Measurements from ENCODE around the gene GBGT1.
"Not testable (repeated sequence)": the region's sequence is repeated elsewhere in the genome, so short reads cannot be mapped to it uniquely, and the experiment has no call there.

Gene GBGT1

GRCh38 chr9:133195029-133195428 lies 31.3 kb upstream of the GBGT1 start:
- no peak for DNase-seq (ENCODE audit: low read depth in 2 of 2)

GRCh38 chr9:133194597-133194996 lies 30.9 kb upstream of the GBGT1 start:
- no peak for DNase-seq (ENCODE audit: low read depth in 2 of 2)

DNA sequence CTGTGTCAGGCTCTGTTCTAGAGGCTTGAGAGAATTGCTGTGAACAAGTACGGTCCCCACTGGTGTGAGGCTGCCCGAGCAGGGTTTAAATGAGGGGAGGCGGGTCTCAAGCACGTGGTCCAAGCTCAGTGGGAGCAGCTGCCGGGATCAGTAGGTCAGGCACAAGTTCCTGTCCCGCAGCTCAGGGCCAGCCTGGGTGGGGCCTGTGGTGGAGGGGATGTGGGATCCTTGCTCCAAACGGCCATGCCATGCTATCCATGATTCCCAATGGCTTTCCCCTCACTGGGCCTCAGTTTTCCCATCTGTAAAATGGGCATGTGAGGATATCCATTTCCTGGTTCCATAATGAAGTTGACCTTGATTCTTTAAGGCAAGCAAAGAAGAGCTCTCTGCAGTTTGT lies 28.3 kb upstream of the GBGT1 start:
- DNase-seq (ENCODE audit: low read depth in 2 of 2), result no peak

GRCh38 chr9:133189826-133190225 lies 26.1 kb upstream of the GBGT1 start:
- no peak for DNase-seq (ENCODE audit: low read depth in 2 of 2)

- no peak for DNase-seq (ENCODE audit: low read depth in 2 of 2)
Observed at GRCh38 chr9:133188843-133189180, 25.1 kb upstream of the GBGT1 start.

DNA sequence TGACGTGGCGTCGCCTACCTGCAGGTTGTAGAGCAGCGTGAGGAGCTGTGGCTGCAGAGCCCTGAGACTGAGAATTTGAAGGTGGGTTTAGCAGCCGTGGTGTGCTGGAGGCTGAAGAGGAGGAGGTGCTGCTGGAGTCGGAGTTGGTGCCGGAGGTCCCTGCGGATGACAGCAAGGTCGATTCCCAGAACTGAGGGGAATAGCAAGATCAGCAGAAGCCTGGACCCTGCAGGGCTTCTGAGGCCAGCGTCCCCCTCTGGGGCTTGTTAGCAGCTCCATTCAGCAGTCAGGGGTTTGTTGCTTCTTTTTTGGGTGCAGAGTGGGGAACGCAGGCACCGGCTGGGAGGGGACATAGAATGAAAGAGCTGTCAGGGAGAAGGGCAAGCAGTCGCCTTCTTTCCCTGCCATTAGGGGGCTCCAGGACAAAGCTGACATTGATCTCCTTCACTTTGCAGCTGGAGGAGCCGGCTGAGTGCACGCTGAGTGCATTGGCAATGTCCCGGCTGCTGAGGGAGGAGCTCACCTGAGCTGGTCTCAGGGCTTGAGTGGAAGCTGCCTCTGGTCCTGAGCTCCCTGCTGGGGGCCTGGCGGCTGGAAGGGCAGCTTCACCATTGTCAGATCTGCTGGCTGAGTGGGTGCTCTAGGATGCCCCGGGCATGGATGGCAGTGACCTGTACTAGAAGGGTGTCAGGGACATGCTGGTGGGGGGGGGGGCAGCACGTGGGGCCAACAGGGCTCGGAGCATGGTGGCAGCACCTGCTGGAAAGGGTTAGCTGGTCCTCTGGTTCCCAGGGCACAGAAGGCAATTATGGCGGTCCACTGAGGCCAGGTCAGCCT lies 24.5 kb upstream of the GBGT1 start:
- no peak for DNase-seq (ENCODE audit: low read depth in 2 of 2)

- DNase-seq (ENCODE audit: low read depth in 2 of 2), result no peak
Observed at GRCh38 chr9:133187561-133188005, 23.9 kb upstream of the GBGT1 start.

GRCh38 chr9:133186736-133187135 lies 23.0 kb upstream of the GBGT1 start:
- DNase-seq (ENCODE audit: low read depth in 2 of 2), result no peak

DNA sequence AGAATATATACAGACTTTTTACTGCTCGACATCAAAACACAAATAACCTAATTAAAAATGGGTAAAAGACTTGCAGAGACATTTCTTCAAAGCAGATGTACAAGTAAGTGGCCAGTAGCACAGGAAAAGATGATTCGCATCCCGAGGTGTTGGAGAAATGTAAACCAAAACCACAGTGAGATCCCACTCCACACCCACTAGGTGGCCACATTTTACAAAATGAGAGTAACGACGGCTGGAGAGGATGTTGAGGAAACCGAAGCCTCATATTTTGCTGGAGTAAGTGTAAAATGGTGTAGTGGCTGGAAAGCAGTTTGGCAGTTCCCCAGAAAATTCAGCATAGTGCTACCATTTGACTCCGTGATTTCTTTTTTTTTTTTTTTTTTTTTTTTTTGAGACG lies 21.3 kb upstream of the GBGT1 start:
- peak in 1 of 2 donors; percentile 19 for DNase-seq (ENCODE audit: low read depth in 2 of 2)

DNA sequence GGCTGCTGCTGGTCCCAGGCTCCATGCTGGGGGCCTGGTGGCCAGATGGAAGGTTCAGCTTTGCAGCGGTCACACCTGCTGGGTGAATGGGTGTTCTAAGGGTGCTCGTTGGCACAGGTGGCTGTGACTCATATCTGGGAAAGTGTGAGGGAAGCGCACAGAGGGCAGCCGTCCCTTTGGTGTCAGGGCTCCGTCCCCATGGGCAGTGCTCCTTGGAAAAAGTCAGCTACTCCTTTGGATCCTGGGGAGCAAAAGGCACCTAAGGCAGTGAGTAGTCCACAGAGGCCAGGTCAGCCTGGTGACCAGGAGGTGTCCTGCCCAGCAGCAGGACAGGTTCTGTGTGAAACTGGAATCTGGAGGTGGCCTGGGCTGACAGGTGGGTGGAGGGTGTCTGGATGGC lies 18.4 kb upstream of the GBGT1 start:
- no peak for DNase-seq (ENCODE audit: low read depth in 2 of 2)

DNA sequence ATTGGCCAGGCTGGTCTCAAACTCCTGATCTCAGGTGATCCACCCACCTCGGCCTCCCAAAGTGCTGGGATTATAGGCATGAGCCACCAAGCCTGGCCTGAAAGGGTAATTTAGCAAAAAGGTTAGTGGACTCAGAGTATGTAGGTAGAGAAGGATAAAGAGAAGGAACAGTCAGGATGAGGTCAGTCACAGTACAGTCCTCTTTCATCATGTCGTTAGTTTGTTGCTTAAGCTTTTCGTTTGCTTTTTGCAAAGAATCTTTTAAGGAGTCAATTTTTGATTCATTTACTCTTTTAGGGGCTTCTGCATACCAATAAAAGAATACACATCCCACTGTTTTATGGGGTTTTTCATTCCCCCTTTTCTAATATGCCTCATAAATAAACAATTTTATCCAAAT lies 17.8 kb upstream of the GBGT1 start:
- DNase-seq (ENCODE audit: low read depth in 2 of 2), result no peak

DNA sequence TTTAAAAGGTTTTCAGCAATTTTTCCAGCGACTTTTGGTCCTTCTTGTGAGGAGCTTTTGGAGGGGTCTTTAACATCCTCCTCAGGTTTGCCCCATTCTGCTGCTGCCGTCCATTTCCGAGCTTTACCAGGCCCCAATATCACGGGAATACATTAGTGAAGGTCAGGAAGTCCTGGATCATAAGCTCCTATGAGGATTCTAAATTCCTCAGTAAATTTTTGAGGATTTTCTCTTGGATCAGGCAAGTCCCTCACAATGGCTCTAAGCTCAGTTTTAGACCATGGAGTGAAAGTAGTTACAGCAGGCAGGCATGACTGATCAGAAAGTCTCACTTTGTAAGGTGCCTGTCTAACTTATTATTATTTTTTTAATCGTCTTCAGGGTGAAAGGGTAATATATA lies 17.2 kb upstream of the GBGT1 start:
- no peak for DNase-seq (ENCODE audit: low read depth in 2 of 2)

GRCh38 chr9:133173056-133173455 lies 9.3 kb upstream of the GBGT1 start:
- DNase-seq (ENCODE audit: low read depth in 2 of 2), result no peak

DNA sequence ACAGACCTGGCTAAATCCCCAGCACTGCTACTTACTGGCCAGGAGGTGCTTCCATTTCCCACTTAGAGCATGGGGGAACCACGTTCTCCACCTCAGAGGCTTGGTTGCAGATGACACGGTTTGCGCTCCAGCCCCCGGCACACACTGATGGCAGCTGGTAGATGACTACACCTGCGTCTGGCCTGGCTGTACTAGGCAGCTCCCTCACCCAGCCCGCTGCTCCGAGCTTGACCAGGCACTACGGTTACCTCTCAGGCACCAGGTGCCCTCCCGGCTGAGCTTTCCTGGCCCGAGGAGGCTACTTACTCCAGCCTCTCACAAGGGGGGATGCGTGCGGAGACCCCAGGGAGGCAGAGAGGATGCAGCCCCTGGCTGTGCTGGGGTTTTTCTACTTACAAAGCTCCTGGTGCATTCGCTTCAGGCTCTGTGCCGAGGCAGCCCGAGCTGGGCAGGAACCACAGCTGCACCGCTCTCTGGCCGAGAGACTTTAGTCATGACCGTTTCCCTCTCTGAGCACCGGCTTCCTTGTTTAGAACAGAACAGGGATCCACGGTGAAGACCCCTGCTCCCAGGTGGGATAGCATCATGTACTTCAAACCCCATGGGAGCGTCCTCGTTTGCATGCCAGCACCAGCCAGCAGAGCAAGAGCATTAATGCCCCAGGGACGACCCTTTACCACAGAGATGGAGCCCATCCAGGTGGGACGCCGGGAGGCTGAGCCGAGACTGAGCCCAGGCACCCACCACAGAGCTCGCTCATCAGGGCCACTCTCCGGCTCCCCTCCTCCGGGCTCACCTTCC lies 7.6 kb upstream of the GBGT1 start:
- DNase-seq (ENCODE audit: low read depth in 2 of 2), result no peak

- DNase-seq (ENCODE audit: low read depth in 2 of 2), result no peak
Observed at GRCh38 chr9:133170716-133171115, 7.0 kb upstream of the GBGT1 start.

DNA sequence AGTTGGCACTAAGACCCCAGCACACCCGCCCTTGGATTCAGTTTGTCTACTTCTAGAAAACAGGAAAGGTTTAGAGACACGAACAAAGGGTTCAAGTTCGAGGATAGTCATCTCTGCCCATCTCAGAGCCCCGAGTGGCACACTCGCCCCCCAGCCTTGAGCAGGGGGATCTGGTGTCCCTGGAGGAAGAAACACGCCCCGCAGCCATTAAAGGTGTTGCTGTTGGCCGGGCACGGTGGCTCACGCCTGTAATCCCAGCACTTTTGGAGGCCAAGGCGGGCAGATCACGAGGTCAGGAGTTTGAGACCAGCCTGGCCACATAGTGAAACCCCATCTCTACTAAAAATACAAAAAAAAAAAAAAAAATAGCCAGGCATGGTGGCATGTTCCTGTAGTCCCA lies 6.0 kb upstream of the GBGT1 start:
- not testable (repeated sequence) for DNase-seq (ENCODE audit: low read depth in 2 of 2)

DNA sequence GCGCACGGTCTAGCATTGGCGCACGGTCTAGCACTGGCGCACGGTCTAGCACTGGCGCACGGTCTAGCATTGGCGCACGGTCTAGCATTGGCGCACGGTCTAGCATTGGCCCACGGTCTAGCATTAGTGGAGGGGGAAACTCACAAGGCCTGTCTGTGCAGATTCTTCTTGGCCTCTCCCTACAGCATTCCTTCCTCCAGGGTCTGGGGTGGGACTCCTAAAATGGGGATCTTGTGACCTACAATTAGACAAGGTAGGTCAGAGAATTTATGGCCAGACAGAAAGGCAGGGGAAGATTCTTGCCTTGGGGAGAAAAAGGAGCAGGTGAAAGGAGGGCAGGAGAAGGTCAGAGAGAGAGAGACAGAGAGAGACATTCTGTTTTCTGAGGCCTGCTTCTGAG lies 5.4 kb upstream of the GBGT1 start:
- DNase-seq (ENCODE audit: low read depth in 2 of 2), result no peak

DNA sequence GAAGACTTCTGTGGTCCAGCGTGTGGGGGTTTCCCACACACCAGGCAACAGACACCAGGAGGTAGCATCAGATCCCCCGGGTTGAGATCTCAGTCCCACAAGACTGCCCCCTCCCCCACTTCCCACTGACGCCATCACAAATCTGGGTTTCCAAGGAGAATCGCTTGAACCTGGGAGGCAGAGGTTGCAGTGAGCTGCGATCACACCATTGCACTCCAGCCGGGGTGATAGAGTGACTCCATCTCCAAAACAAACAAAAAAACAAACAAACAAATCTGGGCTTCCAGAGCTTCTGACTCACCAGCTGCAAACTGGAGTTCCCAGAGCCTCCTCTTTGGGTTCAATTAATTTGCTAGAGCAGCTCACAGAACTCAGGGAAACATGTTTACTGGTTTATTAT lies 4.7 kb upstream of the GBGT1 start:
- DNase-seq (ENCODE audit: low read depth in 2 of 2), result no peak

- no peak for DNase-seq (ENCODE audit: low read depth in 2 of 2)
Observed at GRCh38 chr9:133167769-133168168, 4.1 kb upstream of the GBGT1 start.

GRCh38 chr9:133167096-133167730 lies 3.5 kb upstream of the GBGT1 start:
- no peak for DNase-seq (ENCODE audit: low read depth in 2 of 2)

- DNase-seq (ENCODE audit: low read depth in 2 of 2), result no peak
Observed at GRCh38 chr9:133166392-133166791, 2.7 kb upstream of the GBGT1 start.

- no peak for DNase-seq (ENCODE audit: low read depth in 2 of 2)
Observed at GRCh38 chr9:133165452-133165730, 1.7 kb upstream of the GBGT1 start.

- no peak for DNase-seq (ENCODE audit: low read depth in 2 of 2)
Observed at GRCh38 chr9:133164191-133164590, 477 bp upstream of the GBGT1 start.
